Muscle of arm (tissue), 12 donors: ENCODE measurements around the gene ALX3. TPM values are rescaled to one million over a fixed set of nuclear protein-coding genes. Genes with fewer than 3 reads are reported as not detected.

Experiments used
- polyA plus RNA-seq, 12 donors: library from polyadenylated mRNA; unstranded; fragments of 120-200 nt; gene quantifications; one replicate each; pipeline ENCODE4 v1.2.1, GENCODE V29; 2013; ENCODE audit not compliant: insufficient read length in 12 of 12

ALX3 gene
- polyA plus RNA-seq, 12 donors = 0.10 to 1.2 TPM; not detected in 10

Other genes with a start within 250 kb of the ALX3 start
- gene CSF1, start 159.8 kb downstream of the ALX3 start, polyA plus RNA-seq = 10 to 100 TPM in 3 of 12 donors, 1 to 10 TPM in 8, not detected in 1; 6.0 to 17.8 (median 8.8) TPM
- gene AHCYL1, start 85.9 kb downstream of the ALX3 start, polyA plus RNA-seq = 10 to 100 TPM in 11 of 12 donors, not detected in 1; 37.6 to 68.3 (median 42.7) TPM
- gene STRIP1, start 36.0 kb downstream of the ALX3 start, polyA plus RNA-seq = 10 to 100 TPM in 11 of 12 donors, not detected in 1; 25.2 to 37.0 (median 28.9) TPM
- gene UBL4B, start 41.8 kb upstream of the ALX3 start, polyA plus RNA-seq = not detected
- gene SLC6A17, start 79.8 kb upstream of the ALX3 start, polyA plus RNA-seq = 1 to 10 TPM in 1 of 12 donors, under 1 TPM in 9, not detected in 2; 0.32 to 2.2 (median 0.45) TPM
- 10 to 100 TPM in 1 of 12 donors, 1 to 10 TPM in 10, not detected in 1; 4.7 to 21.9 (median 7.6) TPM for gene KCNC4, start 139.6 kb upstream of the ALX3 start, polyA plus RNA-seq